DND-41 (cell line): ENCODE data around the gene ARHGDIB.

Source experiments
- CTCF ChIP-seq: IDR thresholded peaks from 2 replicates; pipeline ENCODE4 v1.5.1; 2012; ENCODE audit warnings: borderline replicate concordance, low read length, moderate library complexity, mild to moderate bottlenecking; ENCODE audit not compliant: poor library complexity, severe bottlenecking; ENCODE audit errors: extremely low read depth
- EZH2 ChIP-seq: IDR thresholded peaks from 3 replicates; pipeline ENCODE4 v1.6.1; 2012; ENCODE audit warnings: borderline replicate concordance, low read depth, mild to moderate bottlenecking, moderate library complexity, low read length, inconsistent platforms; ENCODE audit not compliant: severe bottlenecking

GRCh38 chr12:14927267-14927666, 34.1 kb downstream of the ARHGDIB start:
- TF ChIP-seq CTCF (no peak), EZH2 (no peak)
